Neural progenitor cell (in vitro differentiated cells): ENCODE results near the gene OR51T1.

Experiments
- CTCF ChIP-seq: fragments of 200-600 bp; sonication (generic); IDR thresholded peaks from 2 replicates; pipeline ENCODE4 v1.5.1; 2017; ENCODE audit warnings: antibody characterized with exemption, mild to moderate bottlenecking
- EZH2 ChIP-seq: fragments of 200-600 bp; sonication (generic); IDR thresholded peaks from 2 replicates; pipeline ENCODE4 v1.6.1; 2017; ENCODE audit warnings: antibody characterized with exemption, mild to moderate bottlenecking, moderate library complexity
- EZH2phosphoT487 ChIP-seq: fragments of 200-600 bp; sonication (generic); IDR thresholded peaks from 2 replicates; pipeline ENCODE4 v1.6.1; 2017; ENCODE audit warnings: antibody characterized with exemption

GRCh38 chr11:4882543-4882942 is 843 bp downstream of the OR51T1 start:
- TF ChIP-seq CTCF (no peak), EZH2 (no peak), EZH2phosphoT487 (no peak)
